HepG2 (cell line): ENCODE results near the gene SCGB1C1.

Experiments used
- CBFB ChIP-seq: sonication (generic); formaldehyde crosslinking; IDR thresholded peaks from 2 replicates; pipeline ENCODE4 v1.4.0; 2020; ENCODE audit warnings: missing genetic modification reagents
- GABPA ChIP-seq, 2 experiments: IDR thresholded peaks; 2 replicates each; pipeline ENCODE4 v1.6.1; 2011 to 2016; ENCODE audit warnings: low read depth in 2 of 2, low read length in 1 of 2, missing biosample characterization in 1 of 2, missing genetic modification characterization in 1 of 2
- RFX5 ChIP-seq: IDR thresholded peaks from 2 replicates; pipeline ENCODE4 v1.6.1; 2011; ENCODE audit warnings: low read depth, low read length, improper control_type of control experiment

DNA sequence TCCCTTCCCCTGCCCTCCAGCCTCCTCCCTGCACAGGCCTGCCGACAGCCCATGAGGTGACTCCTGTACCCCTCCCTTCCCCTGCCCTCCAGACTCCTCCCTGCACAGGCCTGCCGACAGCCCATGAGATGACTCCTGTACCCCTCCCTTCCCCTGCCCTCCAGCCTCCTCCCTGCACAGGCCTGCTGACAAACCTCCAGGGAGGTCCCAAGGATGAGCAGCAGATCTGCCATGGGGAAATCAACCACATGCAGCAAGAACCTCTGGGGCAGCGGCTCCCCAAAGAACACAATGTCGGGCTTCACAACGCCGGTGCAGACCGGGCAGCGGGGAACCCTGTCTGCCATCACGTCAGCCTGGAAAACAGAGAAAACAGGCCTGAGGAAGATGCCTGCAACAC, 31.0 kb downstream of the SCGB1C1 start:
- TF ChIP-seq RFX5 (no peak), GABPA (IDR thresholded peaks at IDR 0.05; ENCODE audit: low read depth, low read length) (no peak), GABPA (CRISPR knock-in tag; IDR thresholded peaks at IDR 0.05; ENCODE audit: low read depth) (no peak), CBFB (no peak)
